Stimulated activated naive CD4-positive, alpha-beta T cell (primary cell): ENCODE results near the gene BMERB1.
"Not testable (repeated sequence)": the region's sequence is repeated elsewhere in the genome, so short reads cannot be mapped to it uniquely, and the experiment has no call there.

ENCODE experiments used
- DNase-seq, 6 experiments: peaks; one replicate each; lab custom pipeline; 2025; lab: John Stamatoyannopoulos, UW

BMERB1 gene

GRCh38 chr16:15523939-15524338, 89.6 kb downstream of the BMERB1 start:
- no peak for DNase-seq

- no peak for DNase-seq
Observed at GRCh38 chr16:15524966-15525365, 90.6 kb downstream of the BMERB1 start.

- no peak for DNase-seq
Observed at GRCh38 chr16:15526097-15526496, 91.7 kb downstream of the BMERB1 start.

GRCh38 chr16:15526731-15527130, 92.3 kb downstream of the BMERB1 start:
- no peak for DNase-seq

- DNase-seq, result no peak
Observed at GRCh38 chr16:15529673-15530072, 95.3 kb downstream of the BMERB1 start.

GRCh38 chr16:15530085-15530484, 95.7 kb downstream of the BMERB1 start:
- DNase-seq, result no peak

- DNase-seq, result no peak
Observed at GRCh38 chr16:15532825-15533224, 98.4 kb downstream of the BMERB1 start.

- DNase-seq, result no peak
Observed at GRCh38 chr16:15533386-15533785, 99.0 kb downstream of the BMERB1 start.

- DNase-seq, result no peak
Observed at GRCh38 chr16:15535772-15536171, 101.4 kb downstream of the BMERB1 start.

- no peak for DNase-seq
Observed at GRCh38 chr16:15536843-15537242, 102.5 kb downstream of the BMERB1 start.

GRCh38 chr16:15538507-15538906, 104.1 kb downstream of the BMERB1 start:
- no peak for DNase-seq

GRCh38 chr16:15539197-15539596, 104.8 kb downstream of the BMERB1 start:
- DNase-seq, result no peak

- DNase-seq, result no peak
Observed at GRCh38 chr16:15542261-15542660, 107.9 kb downstream of the BMERB1 start.

GRCh38 chr16:15542734-15543347, 108.5 kb downstream of the BMERB1 start:
- no peak for DNase-seq

- DNase-seq, result no peak
Observed at GRCh38 chr16:15544405-15544804, 110.0 kb downstream of the BMERB1 start.

- DNase-seq, result no peak
Observed at GRCh38 chr16:15545544-15545943, 111.2 kb downstream of the BMERB1 start.

GRCh38 chr16:15547072-15547767, 112.8 kb downstream of the BMERB1 start:
- DNase-seq, result not testable (repeated sequence)

GRCh38 chr16:15547768-15548096, 113.3 kb downstream of the BMERB1 start:
- DNase-seq, result no peak

GRCh38 chr16:15548482-15548891, 114.1 kb downstream of the BMERB1 start:
- no peak for DNase-seq

GRCh38 chr16:15552507-15552906, 118.1 kb downstream of the BMERB1 start:
- no peak for DNase-seq

GRCh38 chr16:15553313-15554088, 119.1 kb downstream of the BMERB1 start:
- no peak for DNase-seq

GRCh38 chr16:15556130-15556529, 121.7 kb downstream of the BMERB1 start:
- DNase-seq, result no peak

GRCh38 chr16:15557258-15557657, 122.9 kb downstream of the BMERB1 start:
- DNase-seq, result no peak
